PC-9 (cell line): ENCODE data around the gene AFAP1L2. TPM values are rescaled to one million over a fixed set of nuclear protein-coding genes. Genes with fewer than 3 reads are reported as not detected.

ENCODE experiments used
- BruUV-seq: library from RNA; stranded (reverse); fragments of 400-500 nt; replicated peaks from 2 replicates; lab custom pipeline; 2021; lab: Mats Ljungman, UMichigan
- CTCF ChIA-PET: fragments of 300-600 bp; sonication (Branson Sonifier 250); formaldehyde crosslinking; loops from one replicate; lab custom pipeline; 2022; ENCODE audit warnings: antibody characterized with exemption; lab: Charles Lee
- POLR2A ChIA-PET: fragments of 300-600 bp; sonication (Branson Sonifier 250); formaldehyde crosslinking; loops from one replicate; lab custom pipeline; 2022; ENCODE audit warnings: antibody characterized with exemption; ENCODE audit not compliant: unreplicated experiment; lab: Charles Lee
- DNase-seq, 2 experiments: peaks; one replicate each; pipeline versions ENCODE4 v3.0.0 to v3.0.0-alpha.2; 2015 to 2022; ENCODE audit warnings: mixed read lengths in 1 of 2
- H2AFZ ChIP-seq: fragments of 200-600 bp; sonication (generic); 2 replicates; pipeline ENCODE4 v1.8.1; 2017; ENCODE audit warnings: antibody characterized with exemption
- H3F3A ChIP-seq: fragments of 200-600 bp; sonication (generic); 2 replicates; pipeline ENCODE4 v1.8.1; 2017; ENCODE audit warnings: antibody characterized with exemption, mild to moderate bottlenecking, low read depth; ENCODE audit not compliant: insufficient read depth
- H3K27ac ChIP-seq: fragments of 200-600 bp; sonication (generic); 2 replicates; pipeline ENCODE4 v1.6.1; 2016; ENCODE audit warnings: mixed run types
- H3K27me3 ChIP-seq: fragments of 200-600 bp; sonication (generic); 2 replicates; pipeline ENCODE4 v1.6.1; 2016; ENCODE audit warnings: low read depth, mixed run types; ENCODE audit not compliant: insufficient read depth
- H3K36me3 ChIP-seq: fragments of 200-600 bp; sonication (generic); 2 replicates; pipeline ENCODE4 v1.6.1; 2016; ENCODE audit warnings: low read depth, mixed run types
- H3K4me1 ChIP-seq: fragments of 200-600 bp; sonication (generic); replicated peaks from 2 replicates; pipeline ENCODE4 v1.6.1; 2016; ENCODE audit warnings: mixed run types; ENCODE audit not compliant: insufficient read depth
- H3K4me2 ChIP-seq: fragments of 200-600 bp; sonication (generic); 2 replicates; pipeline ENCODE4 v1.6.1; 2017; ENCODE audit warnings: mixed run types
- H3K4me3 ChIP-seq: fragments of 200-600 bp; sonication (generic); 2 replicates; pipeline ENCODE4 v1.6.1; 2016; ENCODE audit warnings: mixed run types
- H3K79me2 ChIP-seq: fragments of 200-600 bp; sonication (generic); 2 replicates; pipeline ENCODE4 v1.6.1; 2017; ENCODE audit warnings: low read depth, mixed run types
- H3K9me2 ChIP-seq: fragments of 200-600 bp; sonication (generic); 2 replicates; pipeline ENCODE4 v1.8.1; 2017; ENCODE audit warnings: mild to moderate bottlenecking; ENCODE audit not compliant: insufficient read depth
- H3K9me3 ChIP-seq: fragments of 200-600 bp; sonication (generic); 2 replicates; pipeline ENCODE4 v1.8.1; 2016; ENCODE audit warnings: low read depth; ENCODE audit not compliant: insufficient read depth
- H4K20me1 ChIP-seq: fragments of 200-600 bp; sonication (generic); 2 replicates; pipeline ENCODE4 v1.8.1; 2017; ENCODE audit not compliant: insufficient read depth
- EZH2 ChIP-seq: fragments of 200-600 bp; sonication (generic); IDR thresholded peaks from 2 replicates; pipeline ENCODE4 v1.8.0; 2017; ENCODE audit warnings: antibody characterized with exemption, low read depth
- intact Hi-C: fragments of 100-400 bp; cut with micrococcal nuclease; formaldehyde crosslinking; loops from one replicate; pipeline ENCODE4 v1.10.0; 2022; ENCODE audit not compliant: unreplicated experiment
- total RNA-seq: library from RNA; stranded (reverse); gene quantifications from 2 replicates; pipeline ENCODE4 v1.2.3, GENCODE V29; 2021
- TF ChIP-seq, protein P1 (sequence below): fragments of 200-600 bp; sonication (generic); conservative IDR thresholded peaks from 2 replicates; pipeline ENCODE4 v1.6.1; 2017; ENCODE audit warnings: mixed run types, antibody characterized with exemption, mild to moderate bottlenecking, moderate library complexity

AFAP1L2 gene
- total RNA-seq, 1 experiment from 2014 or later = 35.4 TPM

DNA sequence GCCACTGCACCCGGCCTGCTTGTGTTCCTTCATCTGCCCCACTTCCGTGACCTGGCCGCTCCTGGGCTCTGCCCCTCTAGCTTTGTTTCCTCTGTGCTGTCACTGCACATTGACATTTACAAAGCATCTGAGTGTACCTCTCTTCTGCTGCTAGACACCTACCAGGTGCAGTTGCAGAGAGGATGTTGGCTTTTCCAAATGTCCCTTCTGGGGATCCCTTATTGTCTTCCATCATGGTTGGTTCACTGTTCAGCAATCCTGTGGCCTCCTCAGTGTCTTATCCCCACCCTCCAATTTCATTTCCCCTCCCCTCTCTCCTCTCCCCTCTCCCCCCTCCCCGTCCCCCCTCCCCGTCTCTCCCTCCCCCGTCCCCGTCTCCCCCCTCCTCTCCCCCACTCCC is 151.4 kb downstream of the AFAP1L2 start:
- no peaks in the 10 kb centered on the region for H3K9me2 ChIP-seq
- intact Hi-C loops = no loop called here
- no peak for DNase-seq
- no peaks in the 10 kb centered on the region for H3F3A ChIP-seq
- H3K4me1 ChIP-seq = peaks cover under 1% of the 10 kb centered on the region; the same call in 1 of the 2 replicates
- TF ChIP-seq EZH2 = no peak
- TF ChIP-seq, protein P1, sequence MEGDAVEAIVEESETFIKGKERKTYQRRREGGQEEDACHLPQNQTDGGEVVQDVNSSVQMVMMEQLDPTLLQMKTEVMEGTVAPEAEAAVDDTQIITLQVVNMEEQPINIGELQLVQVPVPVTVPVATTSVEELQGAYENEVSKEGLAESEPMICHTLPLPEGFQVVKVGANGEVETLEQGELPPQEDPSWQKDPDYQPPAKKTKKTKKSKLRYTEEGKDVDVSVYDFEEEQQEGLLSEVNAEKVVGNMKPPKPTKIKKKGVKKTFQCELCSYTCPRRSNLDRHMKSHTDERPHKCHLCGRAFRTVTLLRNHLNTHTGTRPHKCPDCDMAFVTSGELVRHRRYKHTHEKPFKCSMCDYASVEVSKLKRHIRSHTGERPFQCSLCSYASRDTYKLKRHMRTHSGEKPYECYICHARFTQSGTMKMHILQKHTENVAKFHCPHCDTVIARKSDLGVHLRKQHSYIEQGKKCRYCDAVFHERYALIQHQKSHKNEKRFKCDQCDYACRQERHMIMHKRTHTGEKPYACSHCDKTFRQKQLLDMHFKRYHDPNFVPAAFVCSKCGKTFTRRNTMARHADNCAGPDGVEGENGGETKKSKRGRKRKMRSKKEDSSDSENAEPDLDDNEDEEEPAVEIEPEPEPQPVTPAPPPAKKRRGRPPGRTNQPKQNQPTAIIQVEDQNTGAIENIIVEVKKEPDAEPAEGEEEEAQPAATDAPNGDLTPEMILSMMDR = no peak
- no peaks in the 10 kb centered on the region for H4K20me1 ChIP-seq
- H3K27me3 ChIP-seq = no peaks in the 10 kb centered on the region
- no TSS peak for BruUV-seq
- no peaks in the 10 kb centered on the region for H3K79me2 ChIP-seq
- no peak overlapping the region for H2AFZ ChIP-seq
- POLR2A ChIA-PET = no interaction called here
- no peak overlapping the region for H3K4me3 ChIP-seq
- no peak overlapping the region for H3K27ac ChIP-seq
- H3K36me3 ChIP-seq = no peaks in the 10 kb centered on the region
- CTCF ChIA-PET = no interaction called here
- H3K4me2 ChIP-seq = no peak overlapping the region
- no peaks in the 10 kb centered on the region for H3K9me3 ChIP-seq

DNA sequence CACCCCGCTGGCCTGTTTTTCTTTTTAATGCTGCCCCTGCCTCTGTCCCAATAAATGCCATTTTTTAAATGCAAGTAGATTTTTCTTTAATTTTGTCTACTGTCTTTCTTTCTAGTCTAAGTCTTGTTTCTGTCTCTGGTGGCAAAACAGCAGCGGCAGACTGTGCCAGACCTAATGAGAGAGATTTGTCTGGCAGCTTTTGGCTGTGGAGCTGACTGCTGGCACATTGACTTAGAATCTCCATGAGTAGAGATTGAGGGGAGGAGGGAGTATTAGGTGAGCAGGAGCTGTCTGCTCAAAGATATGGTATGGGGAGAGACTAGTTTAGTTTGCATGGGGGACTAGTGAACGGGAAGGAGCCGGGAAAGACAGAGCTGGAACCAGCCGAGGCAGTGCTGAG is 152.2 kb downstream of the AFAP1L2 start:
- intact Hi-C loops = no loop called here
- no TSS peak for BruUV-seq
- Histone ChIP-seq H4K20me1 (no peaks in the 10 kb centered on the region), H2AFZ (no peak overlapping the region), H3K9me3 (no peaks in the 10 kb centered on the region), H3K4me3 (no peak overlapping the region), H3K27me3 (no peaks in the 10 kb centered on the region), H3K36me3 (no peaks in the 10 kb centered on the region), H3K9me2 (no peaks in the 10 kb centered on the region), H3F3A (peaks cover 6% of the 10 kb centered on the region; the same call in 1 of the 2 replicates), H3K27ac (no peak overlapping the region), H3K4me1 (peaks cover 9% of the 10 kb centered on the region), H3K79me2 (no peaks in the 10 kb centered on the region), H3K4me2 (no peak overlapping the region)
- POLR2A ChIA-PET = no interaction called here
- TF ChIP-seq, protein P1 = no peak
- no peak for TF ChIP-seq EZH2
- DNase-seq = no peak
- CTCF ChIA-PET = no interaction called here

DNA sequence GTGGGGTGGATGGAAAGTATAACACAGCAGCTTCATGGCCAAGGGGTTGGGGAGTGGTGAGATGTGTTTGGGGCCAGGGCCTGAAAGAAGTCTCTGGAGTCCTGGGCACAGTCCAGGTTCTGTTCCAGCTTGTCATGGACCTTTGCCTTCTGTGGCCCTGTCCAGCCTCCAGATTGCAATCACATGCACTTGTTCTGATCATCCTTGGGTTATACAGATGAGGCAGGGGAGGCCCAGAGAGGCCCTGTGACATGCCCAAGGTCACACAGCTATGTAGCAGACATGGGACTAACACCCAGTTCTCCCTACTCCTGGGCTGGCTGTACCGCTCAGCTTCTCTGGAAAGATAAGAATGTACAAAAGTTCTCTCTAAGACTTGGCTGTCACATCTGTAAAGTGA is 153.6 kb downstream of the AFAP1L2 start:
- DNase-seq = no peak
- ChIA-PET CTCF (no interaction called here), POLR2A (no interaction called here)
- Histone ChIP-seq H3F3A (peaks cover 7% of the 10 kb centered on the region; the same call in 1 of the 2 replicates), H3K27ac (no peak overlapping the region), H3K4me1 (peaks cover 21% of the 10 kb centered on the region), H3K4me2 (no peak overlapping the region), H2AFZ (no peak overlapping the region), H3K9me3 (no peaks in the 10 kb centered on the region), H3K36me3 (no peaks in the 10 kb centered on the region), H4K20me1 (no peaks in the 10 kb centered on the region), H3K9me2 (no peaks in the 10 kb centered on the region), H3K79me2 (no peaks in the 10 kb centered on the region), H3K4me3 (no peak overlapping the region), H3K27me3 (no peaks in the 10 kb centered on the region)
- intact Hi-C loops = no loop called here
- no TSS peak for BruUV-seq
- no peak for TF ChIP-seq EZH2
- TF ChIP-seq, protein P1 = no peak
